GM18498 (cell line): ENCODE results near the gene GSTCD.
A peak's percentile ranks its signal among the peaks of the same experiment; 100 is the strongest.

Experiments used
- ATAC-seq: cut with Tn5 transposase; IDR thresholded peaks from one replicate; pipeline ENCODE4 v1.9.1; 2021; ENCODE audit warnings: mild to moderate bottlenecking, moderate library complexity; ENCODE audit not compliant: unreplicated experiment

The GSTCD gene

DNA sequence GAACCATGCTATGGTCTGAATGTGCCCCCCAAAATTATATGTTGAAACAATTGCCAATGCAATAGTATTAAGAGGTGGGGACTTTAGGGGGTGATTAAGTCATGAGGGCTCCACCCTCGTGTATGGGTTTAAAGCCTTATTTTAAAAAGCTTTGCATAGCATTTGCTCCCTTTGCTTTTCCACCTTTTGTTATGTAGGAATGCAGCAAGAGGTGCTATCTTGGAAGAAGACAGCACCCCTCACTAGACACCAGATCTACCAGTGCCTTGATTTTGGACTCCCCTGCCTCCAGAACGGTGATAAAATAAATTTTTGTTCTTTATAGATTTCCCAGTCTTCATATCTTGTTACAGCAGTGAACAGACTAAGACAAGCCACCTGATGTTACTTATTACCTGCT lies 163.4 kb downstream of the GSTCD start:
- ATAC-seq = no peak

DNA sequence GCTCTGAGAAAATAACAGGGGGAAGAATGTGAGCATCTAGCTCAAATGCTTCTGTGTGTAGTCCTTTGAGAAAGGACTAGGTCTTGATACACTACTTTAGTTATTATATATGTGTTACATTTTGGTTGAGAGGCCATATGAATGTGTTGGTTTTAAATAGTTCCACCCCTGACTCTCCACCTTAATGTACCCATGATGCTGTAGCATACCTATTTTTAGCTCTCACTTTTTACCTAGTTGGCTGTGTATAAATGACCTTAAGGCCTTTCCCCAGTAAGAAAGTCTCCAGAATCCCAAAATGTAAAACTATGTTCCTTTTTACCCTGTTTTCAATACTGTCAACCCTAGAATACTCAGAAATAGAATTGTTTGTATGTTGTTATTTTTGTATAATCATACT lies 166.6 kb downstream of the GSTCD start:
- ATAC-seq = no peak

DNA sequence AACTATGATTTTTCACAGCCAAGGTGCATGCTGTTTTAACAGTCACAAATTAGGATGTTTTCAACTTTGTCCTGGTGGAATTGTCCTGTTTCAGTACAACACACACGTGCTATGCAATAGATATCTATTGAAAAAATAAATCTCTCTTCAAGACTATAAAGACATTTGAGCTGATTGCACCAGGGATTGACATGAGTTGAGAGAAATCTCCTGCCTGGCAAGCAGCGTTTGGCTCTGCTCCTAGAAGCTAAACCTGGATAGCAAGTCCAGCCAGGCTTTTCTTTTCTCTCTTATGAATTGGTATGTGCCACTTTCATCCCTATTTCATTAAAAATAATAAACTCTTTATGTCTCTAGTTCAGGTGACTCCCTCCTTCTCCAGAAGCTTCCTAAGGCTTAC lies 170.1 kb downstream of the GSTCD start:
- ATAC-seq = no peak

DNA sequence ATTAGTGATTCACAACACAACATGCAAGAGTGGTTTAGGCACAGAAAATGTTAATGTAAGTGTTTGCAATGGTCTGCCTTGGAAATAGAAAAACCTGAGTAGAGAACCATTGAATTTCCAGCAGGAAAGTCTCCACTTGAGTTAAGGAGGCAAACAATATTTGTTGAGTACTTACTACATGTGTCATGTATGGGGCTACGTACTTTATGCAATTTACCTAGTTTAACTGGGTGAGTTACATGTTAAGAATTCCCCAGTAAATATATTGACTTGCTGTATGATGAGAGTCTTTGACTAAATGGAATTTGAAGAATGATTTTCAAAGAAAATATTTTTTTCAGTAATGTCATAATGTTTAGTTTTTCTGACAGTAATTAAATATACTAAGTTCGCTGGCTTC lies 178.9 kb downstream of the GSTCD start:
- ATAC-seq = no peak

DNA sequence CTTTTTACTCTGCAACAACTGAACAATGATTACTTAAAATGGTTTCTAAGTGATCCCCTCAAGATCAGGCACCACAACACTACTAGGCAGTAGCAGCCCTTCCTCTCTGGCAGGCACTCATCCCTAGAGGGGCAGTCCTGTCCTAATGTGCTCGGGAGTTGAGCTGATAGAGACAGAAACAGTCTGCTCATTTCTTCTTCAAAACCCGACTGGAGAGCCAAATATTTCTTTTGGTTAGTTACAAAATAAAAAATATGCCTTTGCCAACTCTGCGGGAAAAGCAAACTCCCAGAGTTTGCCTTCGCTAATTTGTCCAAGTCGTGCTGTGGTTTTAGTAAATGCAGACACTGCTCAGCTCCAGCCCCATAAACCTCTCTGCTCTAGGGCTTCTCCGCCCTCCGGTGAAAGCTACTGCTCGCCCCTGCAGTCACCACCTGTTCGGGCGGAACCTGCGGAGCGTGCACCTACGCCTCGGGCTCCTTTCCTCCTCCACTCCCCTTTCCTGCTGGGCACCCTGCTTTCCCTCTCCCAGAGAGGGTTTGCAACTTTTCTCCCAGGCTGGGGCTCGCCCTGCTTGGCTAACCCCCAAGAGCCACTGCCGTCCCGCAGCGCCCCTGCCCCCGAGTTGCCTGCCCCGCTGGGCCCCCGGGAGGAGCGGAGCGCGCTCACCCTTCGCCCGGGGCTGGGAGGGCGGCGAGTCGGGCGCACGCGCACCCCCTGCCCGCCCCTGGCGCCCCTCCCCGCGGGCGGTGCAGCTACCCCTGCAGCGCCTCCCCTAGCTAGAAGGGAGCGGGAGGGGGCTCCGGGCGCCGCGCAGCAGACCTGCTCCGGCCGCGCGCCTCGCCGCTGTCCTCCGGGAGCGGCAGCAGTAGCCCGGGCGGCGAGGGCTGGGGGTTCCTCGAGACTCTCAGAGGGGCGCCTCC lies 186.3 kb downstream of the GSTCD start, which contains the start of gene NPNT:
Gene NPNT (plus strand): TSS at position 812 of the 923 bp plus-strand sequence. CDS start 182 bp downstream, outside the sequence.
- peak; percentile 44 for ATAC-seq

- ATAC-seq = peak; percentile 47
These were observed 187.2 kb downstream of the GSTCD start for GRCh38 chr4:105895583-105896460.

DNA sequence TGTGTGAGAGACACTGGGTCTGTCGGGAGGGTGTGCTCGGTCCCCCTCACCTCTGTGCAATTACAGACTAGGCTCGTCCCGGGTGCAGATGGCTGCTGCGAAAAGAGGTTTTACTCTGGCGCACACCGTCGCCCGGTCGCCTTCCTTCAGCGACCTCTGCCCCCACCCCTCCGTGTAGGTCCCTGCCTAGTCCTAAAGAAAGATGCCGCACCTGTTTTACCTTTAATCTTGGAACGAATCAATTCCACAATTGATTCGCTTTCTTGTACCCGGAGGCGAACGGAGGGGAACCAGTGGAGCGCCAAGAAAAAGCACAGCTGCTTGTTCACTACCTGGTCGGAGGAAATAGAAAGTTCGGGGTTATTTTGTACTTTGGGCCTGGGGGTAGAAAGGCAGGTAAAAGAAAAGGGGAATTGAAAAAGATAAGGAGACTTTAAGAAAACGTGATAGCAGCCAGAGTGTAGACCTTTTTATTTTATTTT lies 187.9 kb downstream of the GSTCD start:
- ATAC-seq = peak; percentile 12
